Thyroid gland (tissue), 4 donors: ENCODE results near the gene PCDHGA5. TPM values are rescaled to one million over a fixed set of nuclear protein-coding genes. Genes with fewer than 3 reads are reported as not detected.
"Not testable (repeated sequence)": the region's sequence is repeated elsewhere in the genome, so short reads cannot be mapped to it uniquely, and the experiment has no call there.

Source experiments
- DNase-seq, 2 donors: peaks; one replicate each; pipeline ENCODE4 v3.0.0-alpha.2; 2019
- H3K27ac ChIP-seq, 3 donors: fragments of 200-600 bp; sonication (generic); 1 replicate in 2 of 3; 2 replicates in 1 of 3; pipeline ENCODE4 v1.5.1; 2016 to 2019; ENCODE audit warnings: mild to moderate bottlenecking in 1 of 3, moderate library complexity in 1 of 3
- H3K27me3 ChIP-seq: fragments of 200-600 bp; sonication (generic); one replicate; pipeline ENCODE4 v1.5.1; 2019
- H3K36me3 ChIP-seq, 2 donors: fragments of 200-600 bp; sonication (generic); one replicate each; pipeline ENCODE4 v1.5.1; 2016 to 2019
- H3K4me1 ChIP-seq, 2 donors: fragments of 200-600 bp; sonication (generic); one replicate each; pipeline ENCODE4 v1.5.1; 2017 to 2019
- H3K4me3 ChIP-seq, 3 donors: fragments of 200-600 bp; sonication (generic); replicated peaks in 1 of 3; 1 replicate in 2 of 3; 2 replicates in 1 of 3; pipeline ENCODE4 v1.5.1; 2016; ENCODE audit warnings: mild to moderate bottlenecking in 1 of 3
- H3K9me3 ChIP-seq: fragments of 200-600 bp; sonication (generic); one replicate; pipeline ENCODE4 v1.5.1; 2017
- POLR2A ChIP-seq, 2 donors: fragments of 450-650 bp; IDR thresholded peaks; one replicate each; pipeline ENCODE4 v1.6.1; 2017; ENCODE audit warnings: antibody characterized with exemption in 2 of 2, mild to moderate bottlenecking in 2 of 2, moderate library complexity in 1 of 2
- WGBS, 2 donors: methylation state at CpG; one replicate each; pipeline ENCODE4 v1.1.5; 2017; 5-methylcytosine and 5-hydroxymethylcytosine counted together
- intact Hi-C: fragments of 100-400 bp; cut with DNase I; formaldehyde crosslinking; loops from one replicate; pipeline ENCODE4 v1.15.1; 2023
- total RNA-seq, 4 donors: library from RNA; depleted of rRNA; stranded (reverse); fragments of >200 nt; gene quantifications; one replicate each; pipeline ENCODE4 v1.2.3, GENCODE V29; 2016
- TF ChIP-seq, protein P1 (sequence below), 6 experiments: fragments of 200-600 bp in 3 of 6; fragments of 450-650 bp in 3 of 6; sonication (generic) in 3 of 6; IDR thresholded peaks; one replicate each; pipeline ENCODE4 v1.5.1; 2016 to 2019; ENCODE audit warnings: antibody characterized with exemption in 6 of 6, mild to moderate bottlenecking in 2 of 6, inconsistent platforms in 1 of 6, moderate library complexity in 1 of 6

Gene PCDHGA5
- total RNA-seq, 4 donors from 2014 or later = 3.5 to 5.3 (median 4.2) TPM

DNA sequence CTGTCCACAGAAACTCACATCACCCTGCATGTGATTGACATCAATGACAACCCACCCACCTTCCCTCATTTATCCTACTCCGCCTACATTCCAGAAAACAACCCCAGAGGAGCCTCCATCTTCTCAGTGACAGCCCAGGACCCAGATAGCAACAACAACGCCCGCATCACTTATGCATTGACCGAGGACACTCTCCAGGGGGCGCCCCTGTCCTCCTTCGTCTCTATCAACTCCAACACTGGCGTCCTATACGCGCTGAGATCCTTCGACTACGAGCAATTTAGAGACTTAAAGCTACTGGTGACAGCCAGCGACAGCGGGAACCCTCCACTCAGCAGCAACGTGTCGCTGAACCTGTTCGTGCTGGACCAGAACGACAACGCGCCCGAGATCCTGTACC is 18.6 kb upstream of the PCDHGA5 start:
- no peak overlapping the region for H3K4me3 ChIP-seq
- intact Hi-C loops = no loop called here
- H3K4me1 ChIP-seq = no peaks in the 10 kb centered on the region
- no peaks in the 10 kb centered on the region for H3K27me3 ChIP-seq
- no peak for DNase-seq
- WGBS, 2 donors = 34 to 53% methylated on average over 12 to 20 of the region's 20 CpGs
- TF ChIP-seq POLR2A (IDR thresholded peaks at IDR 0.05) = no peak
- TF ChIP-seq, protein P1, sequence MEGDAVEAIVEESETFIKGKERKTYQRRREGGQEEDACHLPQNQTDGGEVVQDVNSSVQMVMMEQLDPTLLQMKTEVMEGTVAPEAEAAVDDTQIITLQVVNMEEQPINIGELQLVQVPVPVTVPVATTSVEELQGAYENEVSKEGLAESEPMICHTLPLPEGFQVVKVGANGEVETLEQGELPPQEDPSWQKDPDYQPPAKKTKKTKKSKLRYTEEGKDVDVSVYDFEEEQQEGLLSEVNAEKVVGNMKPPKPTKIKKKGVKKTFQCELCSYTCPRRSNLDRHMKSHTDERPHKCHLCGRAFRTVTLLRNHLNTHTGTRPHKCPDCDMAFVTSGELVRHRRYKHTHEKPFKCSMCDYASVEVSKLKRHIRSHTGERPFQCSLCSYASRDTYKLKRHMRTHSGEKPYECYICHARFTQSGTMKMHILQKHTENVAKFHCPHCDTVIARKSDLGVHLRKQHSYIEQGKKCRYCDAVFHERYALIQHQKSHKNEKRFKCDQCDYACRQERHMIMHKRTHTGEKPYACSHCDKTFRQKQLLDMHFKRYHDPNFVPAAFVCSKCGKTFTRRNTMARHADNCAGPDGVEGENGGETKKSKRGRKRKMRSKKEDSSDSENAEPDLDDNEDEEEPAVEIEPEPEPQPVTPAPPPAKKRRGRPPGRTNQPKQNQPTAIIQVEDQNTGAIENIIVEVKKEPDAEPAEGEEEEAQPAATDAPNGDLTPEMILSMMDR (IDR thresholded peaks at IDR 0.05) = no peak
- no peak overlapping the region for H3K27ac ChIP-seq
- no peaks in the 10 kb centered on the region for H3K9me3 ChIP-seq
- H3K36me3 ChIP-seq = no peaks in the 10 kb centered on the region

GRCh38 chr5:141346017-141346416 is 17.9 kb upstream of the PCDHGA5 start:
- H3K4me1 ChIP-seq, H3K27me3 ChIP-seq, intact Hi-C loops, DNase-seq, H3K9me3 ChIP-seq, H3K4me3 ChIP-seq, H3K36me3 ChIP-seq, H3K27ac ChIP-seq: not testable (repeated sequence)
- 34 to 62% methylated on average over 16 to 19 of the region's 35 CpGs for WGBS, 2 donors

DNA sequence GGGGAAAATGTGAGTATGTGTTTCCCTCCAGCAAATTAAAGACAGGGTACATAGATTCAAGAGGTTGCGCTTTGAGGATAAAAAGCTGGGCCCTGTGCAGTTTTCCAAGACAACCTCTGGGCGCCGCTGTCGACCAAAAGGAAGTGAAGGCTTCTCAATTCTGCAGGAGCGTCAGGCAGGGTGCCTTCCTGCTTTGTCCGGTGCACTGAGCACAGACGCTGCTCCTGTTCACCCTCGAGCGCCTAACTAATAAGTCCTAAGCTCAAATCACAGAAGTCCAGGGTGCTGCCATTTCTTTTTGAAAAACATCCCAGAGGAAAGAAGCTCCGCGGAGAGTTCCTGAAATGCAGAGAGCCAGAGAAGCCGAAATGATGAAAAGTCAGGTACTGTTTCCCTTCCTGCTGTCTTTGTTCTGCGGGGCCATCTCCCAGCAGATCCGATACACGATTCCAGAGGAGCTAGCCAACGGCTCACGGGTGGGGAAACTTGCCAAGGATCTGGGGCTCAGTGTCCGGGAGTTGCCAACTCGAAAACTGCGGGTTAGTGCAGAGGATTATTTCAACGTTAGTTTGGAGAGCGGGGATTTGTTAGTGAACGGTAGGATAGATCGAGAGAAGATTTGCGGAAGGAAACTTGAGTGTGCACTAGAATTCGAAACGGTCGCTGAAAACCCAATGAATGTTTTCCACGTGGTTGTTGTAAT is 13.9 kb upstream of the PCDHGA5 start, which contains the start of gene PCDHGB1:
PCDHGB1 (plus strand) TSS at position 183 of the 703 bp plus-strand sequence; CDS start at position 345, 162 bp downstream.
- no peaks in the 10 kb centered on the region for H3K9me3 ChIP-seq
- no peaks in the 10 kb centered on the region for H3K4me1 ChIP-seq
- peak; percentile 46 to 65 for DNase-seq
- intact Hi-C loops = no loop called here
- peak within 1 kb of the TSS in 1 of 3 donors; percentile 23 for H3K4me3 ChIP-seq
- no peak within 1 kb of the TSS for H3K27ac ChIP-seq
- 18 to 27% methylated on average over 29 of the region's 29 CpGs for WGBS, 2 donors
- H3K27me3 ChIP-seq = no peaks in the 10 kb centered on the region
- no peaks in the 10 kb centered on the region for H3K36me3 ChIP-seq
- TF ChIP-seq POLR2A (IDR thresholded peaks at IDR 0.05) = no peak
- TF ChIP-seq, protein P1 (IDR thresholded peaks at IDR 0.05) = peak in 3 of 6 experiments; percentile 9 to 40 (median 34)

GRCh38 chr5:141351591-141351990 is 12.4 kb upstream of the PCDHGA5 start:
- WGBS, 2 donors = 16 to 54% methylated on average over 3 to 5 of the region's 36 CpGs
- H3K27me3 ChIP-seq = no peaks in the 10 kb centered on the region
- intact Hi-C loops = no loop called here
- H3K4me3 ChIP-seq = no peak overlapping the region
- TF ChIP-seq, protein P1 (IDR thresholded peaks at IDR 0.05) = no peak
- no peak for TF ChIP-seq POLR2A (IDR thresholded peaks at IDR 0.05)
- no peaks in the 10 kb centered on the region for H3K36me3 ChIP-seq
- H3K4me1 ChIP-seq = no peaks in the 10 kb centered on the region
- no peak overlapping the region for H3K27ac ChIP-seq
- no peaks in the 10 kb centered on the region for H3K9me3 ChIP-seq
- no peak for DNase-seq

- Histone ChIP-seq H3K36me3 (no peaks in the 10 kb centered on the region), H3K27me3 (no peaks in the 10 kb centered on the region), H3K4me3 (peak within 1 kb of the TSS in 2 of 3 donors; percentile 8 to 13), H3K4me1 (no peaks in the 10 kb centered on the region), H3K9me3 (peaks cover 4% of the 10 kb centered on the region), H3K27ac (no peak within 1 kb of the TSS)
- TF ChIP-seq, protein P1 (IDR thresholded peaks at IDR 0.05) = peak in 5 of 6 experiments; percentile 9 to 30 (median 18)
- TF ChIP-seq POLR2A (IDR thresholded peaks at IDR 0.05) = no peak
- 14 to 17% methylated on average over 21 to 29 of the region's 29 CpGs for WGBS, 2 donors
- no peak for DNase-seq
- intact Hi-C loops = no loop called here
These were observed 9.0 kb upstream of the PCDHGA5 start, which contains the start of gene PCDHGA4 for GRCh38 chr5:141354900-141355469. Gene PCDHGA4, plus strand, starts transcription at chr5:141355021. Its CDS starts 87 bp downstream, at chr5:141355108.
